NCI-H460 (cell line): ENCODE results near the gene NEGR1. TPM values are rescaled to one million over a fixed set of nuclear protein-coding genes. Genes with fewer than 3 reads are reported as not detected.
A peak's percentile ranks its signal among the peaks of the same experiment; 100 is the strongest.

ENCODE experiments used
- DNase-seq: peaks from one replicate; pipeline ENCODE4 v3.0.0-alpha.2; 2016; ENCODE audit warnings: low read depth; ENCODE audit errors: extremely low read depth
- total RNA-seq: library from RNA; depleted of rRNA; stranded (reverse); fragments of >200 nt; shearing (Covaris generic); gene quantifications from 2 replicates; pipeline ENCODE4 v1.2.3, GENCODE V29; 2014

The NEGR1 gene
- total RNA-seq, 1 experiment from 2014 or later, result 2.3 TPM

DNA sequence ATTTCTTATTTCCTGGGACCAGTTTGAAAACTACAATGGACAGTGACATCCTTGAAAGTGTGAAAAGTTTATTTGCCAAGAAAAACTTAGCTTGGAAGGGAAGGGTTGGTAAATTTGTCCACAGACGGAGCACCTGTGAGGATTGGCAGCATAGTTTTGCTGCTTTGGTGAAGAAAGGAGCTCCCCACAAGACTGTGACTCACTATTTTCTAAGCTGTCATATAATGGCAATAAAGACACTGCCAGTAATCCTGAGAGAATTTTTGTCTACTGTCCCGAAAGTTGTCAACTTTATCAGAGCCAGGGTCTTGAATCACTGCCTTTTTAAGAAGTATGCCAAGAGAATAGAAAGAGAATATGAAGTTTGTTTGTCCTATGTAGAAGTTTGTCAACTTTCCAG, 230.8 kb downstream of the NEGR1 start:
- DNase-seq, result no peak

DNA sequence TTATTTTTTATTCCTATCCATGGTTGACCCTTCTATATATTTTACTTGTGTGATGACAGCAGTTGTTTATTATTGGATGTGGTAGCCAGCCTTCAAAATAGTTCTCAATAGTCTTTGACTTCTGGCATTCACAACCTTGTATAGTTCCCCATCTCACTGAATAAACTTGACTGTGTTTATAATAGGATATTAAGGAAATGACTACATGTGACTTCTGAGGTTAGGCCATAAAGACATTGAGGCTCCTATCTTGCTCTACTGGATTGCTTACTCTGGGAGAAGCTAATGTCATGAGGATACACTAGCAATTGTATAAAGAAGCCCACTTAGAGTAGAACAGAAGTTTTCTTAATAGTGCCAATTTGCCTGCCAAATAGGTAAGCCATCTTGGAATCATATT, 231.8 kb downstream of the NEGR1 start:
- no peak for DNase-seq

DNA sequence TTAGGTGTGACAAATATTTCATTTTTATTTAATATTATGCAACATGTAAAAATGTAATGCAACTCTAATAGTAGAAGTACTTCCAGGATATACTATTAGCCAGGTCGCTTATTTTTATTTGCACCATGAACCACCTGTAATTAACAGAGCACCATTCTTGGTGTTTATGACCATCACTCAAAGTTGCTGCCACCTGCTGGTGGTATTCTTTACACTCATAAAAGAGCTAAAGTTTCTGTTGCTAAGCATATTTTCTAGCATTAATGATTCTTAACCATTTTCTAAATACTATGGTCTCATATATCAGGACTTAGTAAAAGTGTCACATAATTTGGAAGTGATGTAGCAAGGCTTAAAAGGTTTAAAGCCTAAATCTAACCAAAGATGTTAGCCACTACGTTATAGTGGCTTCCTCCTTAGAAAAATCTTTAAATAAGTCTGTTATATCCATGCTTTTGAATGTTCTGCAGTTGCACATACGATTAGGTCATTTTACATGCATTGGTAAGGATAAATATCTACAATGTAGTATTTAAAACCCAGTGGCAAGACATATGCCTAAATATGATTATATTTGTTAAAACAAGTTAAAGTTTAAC, 244.5 kb downstream of the NEGR1 start:
- DNase-seq, result peak; percentile 12

GRCh38 chr1:72034827-72035226, 247.5 kb downstream of the NEGR1 start:
- DNase-seq, result no peak

DNA sequence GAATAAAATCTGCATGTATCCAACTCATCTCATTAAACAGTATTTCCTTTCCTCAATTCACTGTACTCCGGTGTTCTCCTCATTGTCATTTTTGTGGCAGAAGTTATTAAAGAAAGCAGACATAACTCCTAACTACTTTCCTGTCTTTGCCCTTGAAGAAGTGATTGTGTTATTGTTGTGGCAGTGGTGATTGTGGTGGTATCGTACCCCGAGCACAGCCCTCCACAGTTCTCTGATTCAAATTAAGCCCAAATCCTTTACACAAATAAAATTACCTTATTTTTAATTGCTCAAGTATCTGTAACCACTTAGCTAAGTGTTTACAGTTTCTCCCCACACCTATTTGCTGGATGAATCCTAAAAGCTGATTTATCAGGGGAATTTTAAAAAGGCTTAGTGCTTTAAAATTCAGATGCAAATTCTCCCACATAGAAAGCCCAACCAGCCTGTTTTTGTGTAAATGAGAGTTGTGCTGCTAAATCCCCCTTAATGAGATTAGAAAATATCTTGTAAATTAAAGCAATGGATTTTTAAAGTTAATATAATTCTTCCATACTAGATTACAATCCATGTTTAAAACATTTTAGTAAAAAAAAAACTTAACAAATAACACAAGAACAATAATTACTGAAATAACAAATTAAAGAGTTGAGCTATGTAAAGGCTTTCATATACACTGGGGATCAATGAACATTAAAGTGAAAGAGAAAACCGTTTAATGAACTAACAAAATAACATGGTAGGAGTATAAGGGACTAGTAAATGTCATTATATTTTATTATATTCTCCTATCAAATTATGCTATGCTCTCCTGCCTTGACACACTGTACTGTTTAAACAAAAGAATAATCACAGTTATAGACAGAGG, 259.0 kb downstream of the NEGR1 start:
- DNase-seq, result no peak

- no peak for DNase-seq
Observed at GRCh38 chr1:72018562-72018961, 263.8 kb downstream of the NEGR1 start.

GRCh38 chr1:72015006-72015405, 267.3 kb downstream of the NEGR1 start:
- DNase-seq, result no peak

GRCh38 chr1:72013161-72013560, 269.2 kb downstream of the NEGR1 start:
- DNase-seq, result no peak

GRCh38 chr1:72011721-72012120, 270.6 kb downstream of the NEGR1 start:
- DNase-seq, result no peak

- no peak for DNase-seq
Observed at GRCh38 chr1:72010094-72010431, 272.3 kb downstream of the NEGR1 start.

DNA sequence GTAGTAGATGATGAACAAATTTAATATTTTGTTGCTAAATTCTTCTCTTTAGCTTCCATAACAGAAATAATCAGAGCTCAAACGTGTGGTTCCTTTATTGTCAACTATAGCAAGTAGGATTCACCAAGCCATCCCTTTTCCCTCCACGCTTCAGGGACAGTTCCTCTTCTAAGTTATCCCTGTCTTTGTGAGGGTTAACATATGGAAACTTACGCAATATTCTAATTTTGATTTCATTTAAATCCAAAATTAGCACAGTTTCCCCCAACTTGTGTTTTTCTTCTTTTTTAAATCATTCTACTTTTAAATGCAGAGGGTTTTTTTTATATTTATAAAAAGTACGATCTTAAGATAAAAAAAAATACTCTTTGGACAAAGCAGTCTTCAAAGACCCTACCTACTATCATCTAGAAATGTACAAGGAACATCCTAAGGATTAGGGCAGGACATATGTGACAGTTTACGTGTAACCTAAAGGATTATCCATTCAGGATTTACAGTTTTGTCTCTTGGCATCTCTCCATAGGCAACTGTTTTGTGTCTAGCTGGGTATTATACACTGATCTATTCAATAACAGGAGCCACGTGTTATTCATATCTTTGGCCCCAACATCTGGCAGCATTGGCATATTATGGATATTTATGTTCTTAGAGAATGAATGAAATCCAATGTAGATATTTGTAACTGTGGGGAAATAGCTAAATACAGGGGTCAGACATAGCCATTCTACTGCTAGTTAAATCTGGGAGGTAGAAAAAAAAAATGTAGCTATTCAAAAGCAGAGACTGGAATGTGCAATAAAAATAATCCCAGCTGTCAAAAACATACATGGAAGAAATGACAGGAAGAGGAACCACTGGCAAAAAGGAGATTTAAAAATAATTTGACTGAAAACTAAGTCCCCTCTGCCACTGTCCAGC, 272.9 kb downstream of the NEGR1 start:
- DNase-seq, result no peak

DNA sequence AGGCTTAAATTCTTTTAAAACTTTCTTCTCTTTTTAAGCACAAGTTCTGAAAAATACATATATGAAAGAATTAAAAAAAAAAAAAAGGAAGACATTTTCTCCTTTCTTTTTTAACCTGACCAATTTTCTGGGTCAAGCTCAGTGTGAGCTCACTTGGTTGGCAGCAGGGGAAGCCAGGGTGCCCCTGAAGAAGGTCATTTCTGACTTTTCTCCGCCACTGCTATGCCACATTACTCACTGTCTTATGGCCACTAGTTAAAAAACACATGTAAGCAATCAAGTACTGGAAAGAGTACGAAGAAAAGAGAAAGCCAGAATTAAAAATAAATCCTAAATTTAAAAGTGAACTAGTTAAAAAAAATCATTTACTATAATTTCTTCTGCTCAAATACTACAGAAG, 275.0 kb downstream of the NEGR1 start:
- DNase-seq, result no peak

- no peak for DNase-seq
Observed at GRCh38 chr1:72006092-72006491, 276.2 kb downstream of the NEGR1 start.

GRCh38 chr1:72003092-72003491, 279.2 kb downstream of the NEGR1 start:
- DNase-seq, result no peak

DNA sequence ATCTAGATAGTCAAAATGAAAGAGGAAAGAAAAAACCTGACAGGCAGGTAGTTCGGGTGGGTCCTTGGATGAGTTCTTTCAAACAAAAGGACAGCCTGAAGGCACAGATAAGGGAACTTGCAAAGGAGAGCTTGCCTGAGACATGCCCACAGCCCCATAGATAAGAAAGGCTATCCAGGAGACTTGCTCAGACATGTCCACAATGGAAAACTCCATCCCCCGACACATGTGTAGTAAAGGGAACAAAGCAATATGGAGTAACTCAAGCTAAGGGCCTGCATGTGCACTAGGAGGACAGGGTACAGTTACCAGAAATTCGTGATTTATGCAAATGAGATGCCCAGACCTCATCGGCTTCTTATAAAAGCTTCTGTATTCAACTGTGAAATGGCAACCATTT, 281.5 kb downstream of the NEGR1 start:
- no peak for DNase-seq

- no peak for DNase-seq
Observed at GRCh38 chr1:71994646-71995045, 287.7 kb downstream of the NEGR1 start.

- no peak for DNase-seq
Observed at GRCh38 chr1:71987181-71987580, 295.2 kb downstream of the NEGR1 start.

DNA sequence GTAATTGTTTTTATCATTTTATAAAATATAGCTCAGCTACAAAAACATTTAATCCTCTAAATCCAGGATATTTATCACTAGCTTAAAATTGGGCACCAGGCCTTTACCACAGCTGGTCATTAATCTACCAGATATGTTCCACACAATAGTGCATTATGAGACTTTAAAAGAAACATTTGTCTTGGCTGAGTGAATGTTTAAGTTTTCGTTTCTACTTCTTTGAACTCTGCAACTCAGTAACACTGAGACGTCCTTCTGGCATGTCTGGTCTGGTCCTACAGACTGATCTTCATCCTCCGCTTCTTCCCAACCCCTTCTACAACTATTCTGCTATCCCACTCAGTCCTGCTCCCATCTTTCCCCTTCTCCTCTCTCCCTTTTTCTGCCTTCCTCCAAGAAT, 296.2 kb downstream of the NEGR1 start:
- no peak for DNase-seq

DNA sequence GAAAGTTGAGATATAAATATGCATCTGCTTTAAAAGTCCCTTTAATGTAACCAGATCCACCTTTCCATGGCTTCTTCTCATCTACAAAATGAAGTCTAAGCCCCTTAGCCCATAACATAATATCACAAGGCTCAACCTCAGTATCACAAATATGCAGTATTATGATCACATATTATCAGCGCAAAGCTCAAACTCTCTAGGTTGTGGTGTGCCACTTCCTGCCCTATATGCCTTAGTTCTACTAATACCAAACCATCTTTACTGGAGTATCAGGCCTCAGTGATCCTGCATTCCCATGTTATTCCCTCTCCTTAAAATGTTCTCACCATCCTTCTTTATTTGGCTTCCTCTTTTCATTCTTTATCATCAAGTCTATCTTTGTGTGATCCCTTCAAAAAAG, 301.8 kb downstream of the NEGR1 start:
- no peak for DNase-seq

GRCh38 chr1:71979882-71980281, 302.5 kb downstream of the NEGR1 start:
- no peak for DNase-seq

DNA sequence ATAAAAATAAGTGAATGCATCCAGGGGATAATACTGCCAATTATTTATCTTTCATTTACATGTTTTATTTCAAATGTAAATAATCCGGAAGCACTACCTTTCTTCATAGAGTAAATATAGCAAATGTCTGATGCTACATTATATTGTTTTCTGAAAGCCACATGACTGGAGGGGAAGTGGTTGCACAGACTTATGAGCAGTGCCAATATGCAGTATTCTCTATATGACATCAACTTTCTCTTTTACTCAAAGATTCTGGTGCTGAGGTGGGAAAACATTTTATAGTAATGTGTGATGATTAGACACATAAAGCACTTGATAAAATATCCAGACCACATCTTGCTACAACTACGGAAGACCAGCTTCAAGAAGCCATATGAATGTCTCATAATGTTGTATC, 314.7 kb downstream of the NEGR1 start:
- no peak for DNase-seq
